Gastroesophageal sphincter (tissue), 4 donors: ENCODE results near the gene TTC39B. TPM values are rescaled to one million over a fixed set of nuclear protein-coding genes. Genes with fewer than 3 reads are reported as not detected.

Experiments used
- ATAC-seq: fragments of 150-250 bp; one replicate; pipeline ENCODE4 v1.9.1; 2016; ENCODE audit warnings: mild to moderate bottlenecking, moderate library complexity
- H3K27ac ChIP-seq, 4 donors: fragments of 200-600 bp; sonication (generic) in 3 of 4; 1 replicate in 3 of 4; 2 replicates in 1 of 4; pipeline ENCODE4 v1.5.1; 2016 to 2019
- H3K27me3 ChIP-seq: fragments of 200-600 bp; sonication (generic); one replicate; pipeline ENCODE4 v1.5.1; 2019
- H3K36me3 ChIP-seq, 2 donors: fragments of 200-600 bp; sonication (generic); one replicate each; pipeline ENCODE4 v1.5.1; 2019; ENCODE audit warnings: control low read depth in 1 of 2
- H3K4me1 ChIP-seq, 3 donors: fragments of 200-600 bp; sonication (generic); 1 replicate in 2 of 3; 2 replicates in 1 of 3; pipeline ENCODE4 v1.5.1; 2016 to 2019; ENCODE audit warnings: control low read depth in 2 of 3
- H3K4me3 ChIP-seq, 2 donors: fragments of 200-600 bp; sonication (generic); one replicate each; pipeline ENCODE4 v1.5.1; 2019; ENCODE audit warnings: mild to moderate bottlenecking in 1 of 2, moderate library complexity in 1 of 2
- H3K9me3 ChIP-seq, 3 donors: fragments of 200-600 bp; sonication (generic); one replicate each; pipeline ENCODE4 v1.5.1; 2017 to 2019; ENCODE audit warnings: control low read depth in 2 of 3
- CTCF ChIP-seq, 4 experiments: fragments of 200-600 bp in 2 of 4; fragments of 450-650 bp in 2 of 4; sonication (generic) in 1 of 4; IDR thresholded peaks; one replicate each; pipeline ENCODE4 v1.5.1; 2017 to 2019; ENCODE audit warnings: antibody characterized with exemption in 4 of 4, mild to moderate bottlenecking in 2 of 4, moderate library complexity in 2 of 4
- EP300 ChIP-seq: sonication (generic); formaldehyde crosslinking; IDR thresholded peaks from one replicate; pipeline ENCODE4 v1.6.1; 2017; ENCODE audit warnings: antibody characterized with exemption, mild to moderate bottlenecking
- POLR2A ChIP-seq, 2 donors: fragments of 450-650 bp; IDR thresholded peaks; one replicate each; pipeline ENCODE4 v1.6.1; 2017; ENCODE audit warnings: antibody characterized with exemption in 2 of 2, mild to moderate bottlenecking in 2 of 2, moderate library complexity in 1 of 2
- POLR2AphosphoS5 ChIP-seq: sonication (generic); formaldehyde crosslinking; IDR thresholded peaks from one replicate; pipeline ENCODE4 v1.6.1; 2017; ENCODE audit warnings: antibody characterized with exemption
- WGBS, 2 donors: methylation state at CpG; one replicate each; pipeline ENCODE4 v1.1.5; 2018; ENCODE audit warnings: low coverage in 1 of 2; 5-methylcytosine and 5-hydroxymethylcytosine counted together
- total RNA-seq, 4 donors: library from RNA; depleted of rRNA; stranded (reverse); fragments of >200 nt; gene quantifications; one replicate each; pipeline ENCODE4 v1.1.0, GENCODE V29; 2016

TTC39B gene
- total RNA-seq, 4 donors from 2014 or later: 9.0 to 15.4 (median 11.8) TPM

DNA sequence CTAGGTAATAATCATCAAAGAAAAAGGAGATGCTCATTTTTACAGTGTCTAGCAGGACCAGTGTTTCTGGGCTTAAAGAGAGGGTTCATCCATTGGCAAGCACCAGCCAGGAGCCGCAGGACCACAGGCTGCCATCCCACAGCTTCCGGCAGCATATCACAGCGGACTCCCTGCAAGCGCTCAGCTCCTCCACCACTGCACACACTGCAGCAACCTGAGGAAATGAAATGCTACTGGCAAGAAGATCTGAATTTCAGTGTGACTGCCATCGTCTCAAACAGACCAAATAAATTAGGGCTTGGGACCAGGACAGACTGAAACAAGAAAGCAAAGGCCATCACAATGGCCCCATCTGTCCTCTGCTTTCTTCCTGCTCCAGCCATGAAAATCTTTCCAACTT lies 114.2 kb downstream of the TTC39B start:
- 100% methylated on average over 1 to 2 of the region's 5 CpGs for WGBS, 2 donors
- Histone ChIP-seq H3K27me3 (no peaks in the 10 kb centered on the region), H3K36me3 (peaks cover 3 to 71% of the 10 kb centered on the region in 2 donors), H3K4me1 (peaks cover 0 to 16% (median 0%) of the 10 kb centered on the region in 3 donors), H3K4me3 (no peak overlapping the region), H3K9me3 (peaks cover 0 to 5% (median 0%) of the 10 kb centered on the region in 3 donors), H3K27ac (no peak overlapping the region)
- ATAC-seq: no peak
- TF ChIP-seq CTCF (IDR thresholded peaks at IDR 0.05): no peak

- no peak for ATAC-seq
- Histone ChIP-seq H3K4me3 (no peak overlapping the region), H3K36me3 (peaks cover 2 to 73% of the 10 kb centered on the region in 2 donors)
These were observed 115.6 kb downstream of the TTC39B start for GRCh38 chr9:15191378-15191777.

GRCh38 chr9:15189481-15189880 lies 117.5 kb downstream of the TTC39B start:
- no peak for ATAC-seq

More at GRCh38 chr9:15191378-15191777, 115.6 kb downstream of the TTC39B start:
- Histone ChIP-seq H3K9me3 (peaks cover 0 to 5% (median 0%) of the 10 kb centered on the region in 3 donors), H3K27me3 (no peaks in the 10 kb centered on the region), H3K27ac (no peak overlapping the region), H3K4me1 (peaks cover 0 to 16% (median 0%) of the 10 kb centered on the region in 3 donors)
- TF ChIP-seq EP300 (no peak), POLR2AphosphoS5 (no peak), POLR2A (IDR thresholded peaks at IDR 0.05) (no peak), CTCF (IDR thresholded peaks at IDR 0.05) (no peak)

DNA sequence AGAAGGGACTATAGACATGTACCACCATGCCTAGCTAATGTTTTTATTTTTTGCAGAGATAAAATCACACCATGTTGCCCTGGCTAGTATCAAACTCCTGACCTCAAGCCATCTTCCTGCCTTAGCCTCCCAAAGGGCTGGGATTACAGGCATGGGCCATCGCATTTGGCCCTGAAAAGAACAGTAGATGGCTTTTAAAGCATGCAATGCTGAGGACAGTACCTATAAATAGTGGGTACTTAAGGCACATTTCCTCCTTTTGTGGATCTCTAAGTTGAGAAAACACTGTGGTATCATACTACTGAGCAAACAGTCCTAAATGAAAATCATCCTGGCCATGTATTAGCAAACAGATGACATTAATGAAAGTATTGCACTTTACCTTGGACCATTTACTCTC lies 119.4 kb downstream of the TTC39B start:
- H3K4me1 ChIP-seq: peaks cover 0 to 32% (median 0%) of the 10 kb centered on the region in 3 donors
- no peaks in the 10 kb centered on the region for H3K9me3 ChIP-seq
- ATAC-seq: no peak
- WGBS, 2 donors: 100% methylated on average over 1 of the region's 1 CpG
- H3K4me3 ChIP-seq: no peak overlapping the region
- no peak overlapping the region for H3K27ac ChIP-seq
- H3K36me3 ChIP-seq: peaks cover 0 to 67% of the 10 kb centered on the region in 2 donors
- no peaks in the 10 kb centered on the region for H3K27me3 ChIP-seq
- no peak for TF ChIP-seq CTCF (IDR thresholded peaks at IDR 0.05)

More at GRCh38 chr9:15189481-15189880, 117.5 kb downstream of the TTC39B start:
- 43 to 48% methylated on average over 7 of the region's 7 CpGs for WGBS, 2 donors
- Histone ChIP-seq H3K4me1 (peaks cover 0 to 16% (median 0%) of the 10 kb centered on the region in 3 donors), H3K4me3 (no peak overlapping the region), H3K27ac (no peak overlapping the region), H3K9me3 (no peaks in the 10 kb centered on the region), H3K27me3 (no peaks in the 10 kb centered on the region), H3K36me3 (peaks cover 0 to 75% of the 10 kb centered on the region in 2 donors)
- TF ChIP-seq POLR2AphosphoS5 (no peak), CTCF (IDR thresholded peaks at IDR 0.05) (no peak), EP300 (no peak), POLR2A (IDR thresholded peaks at IDR 0.05) (no peak)

DNA sequence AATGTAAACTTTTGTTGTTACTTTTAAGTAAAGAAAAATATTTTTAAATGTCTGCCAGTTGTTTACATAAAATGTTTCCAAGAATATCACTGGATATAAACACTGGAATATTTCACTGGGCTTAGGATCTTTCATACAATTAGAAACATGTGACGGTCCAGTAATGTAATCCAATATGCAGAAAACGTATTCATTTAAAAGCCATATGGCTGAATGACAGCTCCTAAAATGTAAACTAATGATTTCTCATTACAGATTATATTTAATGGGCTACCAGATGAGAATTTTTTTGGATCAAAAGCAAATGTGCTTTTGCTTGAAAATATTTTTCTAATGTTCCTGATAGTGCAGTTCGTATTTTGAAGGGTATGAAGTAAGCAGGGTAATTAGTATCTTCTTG lies 124.3 kb downstream of the TTC39B start:
- H3K27me3 ChIP-seq: no peaks in the 10 kb centered on the region
- H3K4me1 ChIP-seq: peaks cover 0 to 23% (median 0%) of the 10 kb centered on the region in 3 donors
- H3K36me3 ChIP-seq: peaks cover 0 to 56% of the 10 kb centered on the region in 2 donors
- H3K27ac ChIP-seq: no peak overlapping the region
- no peaks in the 10 kb centered on the region for H3K9me3 ChIP-seq
- TF ChIP-seq CTCF (IDR thresholded peaks at IDR 0.05) (no peak), POLR2A (IDR thresholded peaks at IDR 0.05) (no peak), POLR2AphosphoS5 (no peak), EP300 (no peak)
- WGBS, 2 donors: 55 to 77% methylated on average over 3 of the region's 3 CpGs
- H3K4me3 ChIP-seq: no peak overlapping the region
- ATAC-seq: no peak
